Osteoblast (primary cell): ENCODE data around the gene ITGA3. TPM values are rescaled to one million over a fixed set of nuclear protein-coding genes. Genes with fewer than 3 reads are reported as not detected.

Experiments used
- DNase-seq: peaks from one replicate; pipeline ENCODE4 v3.0.0; 2011; ENCODE audit warnings: low spot score, mixed read lengths; ENCODE audit not compliant: insufficient read length; ENCODE audit errors: missing footprints
- H2AFZ ChIP-seq: 2 replicates; pipeline ENCODE4 v1.6.0; 2011; ENCODE audit warnings: mild to moderate bottlenecking, low read length
- H3K27ac ChIP-seq: 2 replicates; pipeline ENCODE4 v1.5.1; 2011; ENCODE audit warnings: mild to moderate bottlenecking, low read depth, low read length, moderate library complexity
- H3K27me3 ChIP-seq: 2 replicates; pipeline ENCODE4 v1.6.0; 2012; ENCODE audit warnings: mild to moderate bottlenecking, control low read depth, inconsistent platforms, low read length, moderate library complexity; ENCODE audit not compliant: insufficient read depth
- H3K36me3 ChIP-seq: 2 replicates; pipeline ENCODE4 v1.5.1; 2011; ENCODE audit warnings: mild to moderate bottlenecking, low read length, control low read depth, moderate library complexity; ENCODE audit not compliant: insufficient read depth
- H3K4me1 ChIP-seq: 2 replicates; pipeline ENCODE4 v1.5.1; 2011; ENCODE audit warnings: mild to moderate bottlenecking, low read length, control low read depth, moderate library complexity; ENCODE audit not compliant: insufficient read depth
- H3K4me2 ChIP-seq: 2 replicates; pipeline ENCODE4 v1.6.0; 2011; ENCODE audit warnings: mild to moderate bottlenecking, low read length; ENCODE audit not compliant: insufficient read depth
- H3K4me3 ChIP-seq: fragments of 200-600 bp; sonication (generic); 3 replicates; pipeline ENCODE4 v1.5.1; 2012; ENCODE audit warnings: mild to moderate bottlenecking, low read length, inconsistent platforms; ENCODE audit not compliant: insufficient read depth
- H3K79me2 ChIP-seq: 2 replicates; pipeline ENCODE4 v1.6.0; 2012; ENCODE audit warnings: mild to moderate bottlenecking, low read length, control low read depth, inconsistent platforms; ENCODE audit not compliant: insufficient read depth
- H3K9me3 ChIP-seq: 2 replicates; pipeline ENCODE4 v1.5.1; 2011; ENCODE audit warnings: low read depth, low read length, control low read depth
- H4K20me1 ChIP-seq: 2 replicates; pipeline ENCODE4 v1.6.0; 2012; ENCODE audit warnings: mild to moderate bottlenecking, low read length, control low read depth; ENCODE audit not compliant: insufficient read depth
- total RNA-seq: library from RNA; depleted of rRNA; stranded (reverse); fragments of >200 nt; gene quantifications from 2 replicates; pipeline ENCODE4 v1.2.3, GENCODE V29; 2012
- TF ChIP-seq, protein P1 (sequence below): IDR thresholded peaks from 2 replicates; pipeline ENCODE4 v1.5.1; 2011; ENCODE audit warnings: mild to moderate bottlenecking, low read depth, low read length, moderate library complexity; ENCODE audit errors: extremely low read depth

ITGA3 gene
- total RNA-seq, 1 donor = 81.4 TPM

DNA sequence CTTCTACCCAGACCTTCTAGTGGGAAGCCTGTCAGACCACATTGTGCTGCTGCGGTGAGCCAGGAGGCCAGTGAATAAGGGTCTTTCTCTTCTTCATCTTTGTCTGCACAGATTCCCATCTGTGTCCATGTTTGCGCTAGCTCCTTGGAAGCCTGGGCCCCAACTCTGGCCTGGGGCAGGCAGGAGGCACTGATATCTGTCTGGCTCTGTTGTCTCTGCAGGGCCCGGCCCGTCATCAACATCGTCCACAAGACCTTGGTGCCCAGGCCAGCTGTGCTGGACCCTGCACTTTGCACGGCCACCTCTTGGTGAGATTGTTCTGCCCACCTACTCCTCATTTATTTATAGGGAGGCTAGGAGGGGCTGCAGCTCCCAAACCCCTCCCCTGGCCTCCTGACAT lies 18.3 kb downstream of the ITGA3 start:
- Histone ChIP-seq H2AFZ (no peak overlapping the region), H3K27ac (no peak overlapping the region), H3K9me3 (no peaks in the 10 kb centered on the region), H3K4me2 (no peak overlapping the region), H4K20me1 (peaks cover 23% of the 10 kb centered on the region), H3K79me2 (peaks cover 95% of the 10 kb centered on the region), H3K4me1 (peaks cover 1% of the 10 kb centered on the region), H3K27me3 (no peaks in the 10 kb centered on the region), H3K36me3 (peaks cover 91% of the 10 kb centered on the region), H3K4me3 (no peak overlapping the region)
- DNase-seq = no peak
- TF ChIP-seq, protein P1, sequence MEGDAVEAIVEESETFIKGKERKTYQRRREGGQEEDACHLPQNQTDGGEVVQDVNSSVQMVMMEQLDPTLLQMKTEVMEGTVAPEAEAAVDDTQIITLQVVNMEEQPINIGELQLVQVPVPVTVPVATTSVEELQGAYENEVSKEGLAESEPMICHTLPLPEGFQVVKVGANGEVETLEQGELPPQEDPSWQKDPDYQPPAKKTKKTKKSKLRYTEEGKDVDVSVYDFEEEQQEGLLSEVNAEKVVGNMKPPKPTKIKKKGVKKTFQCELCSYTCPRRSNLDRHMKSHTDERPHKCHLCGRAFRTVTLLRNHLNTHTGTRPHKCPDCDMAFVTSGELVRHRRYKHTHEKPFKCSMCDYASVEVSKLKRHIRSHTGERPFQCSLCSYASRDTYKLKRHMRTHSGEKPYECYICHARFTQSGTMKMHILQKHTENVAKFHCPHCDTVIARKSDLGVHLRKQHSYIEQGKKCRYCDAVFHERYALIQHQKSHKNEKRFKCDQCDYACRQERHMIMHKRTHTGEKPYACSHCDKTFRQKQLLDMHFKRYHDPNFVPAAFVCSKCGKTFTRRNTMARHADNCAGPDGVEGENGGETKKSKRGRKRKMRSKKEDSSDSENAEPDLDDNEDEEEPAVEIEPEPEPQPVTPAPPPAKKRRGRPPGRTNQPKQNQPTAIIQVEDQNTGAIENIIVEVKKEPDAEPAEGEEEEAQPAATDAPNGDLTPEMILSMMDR = no peak

DNA sequence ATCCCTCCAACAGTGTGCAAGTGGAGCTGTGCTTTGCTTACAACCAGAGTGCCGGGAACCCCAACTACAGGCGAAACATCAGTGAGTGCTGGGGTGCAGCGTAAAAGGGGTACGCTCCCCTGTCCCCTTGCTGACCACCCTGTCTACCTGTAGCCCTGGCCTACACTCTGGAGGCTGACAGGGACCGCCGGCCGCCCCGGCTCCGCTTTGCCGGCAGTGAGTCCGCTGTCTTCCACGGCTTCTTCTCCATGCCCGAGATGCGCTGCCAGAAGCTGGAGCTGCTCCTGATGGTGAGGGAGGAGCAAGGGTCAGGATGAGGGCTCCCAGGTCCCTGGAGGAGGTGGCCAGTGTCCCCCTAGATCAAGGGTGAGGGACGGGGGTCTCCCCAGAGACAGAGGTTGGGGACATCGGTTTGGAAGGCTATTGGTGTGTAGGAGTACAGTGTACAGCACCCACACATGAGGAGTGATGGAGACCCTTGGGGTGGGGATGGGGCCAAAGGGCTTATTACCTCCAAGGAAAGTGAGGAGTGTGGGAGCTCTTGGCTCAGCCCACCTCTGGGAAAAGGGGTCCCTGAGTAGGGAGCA lies 19.6 kb downstream of the ITGA3 start:
- Histone ChIP-seq H3K27me3 (no peaks in the 10 kb centered on the region), H3K4me1 (peaks cover 9% of the 10 kb centered on the region), H4K20me1 (peaks cover 32% of the 10 kb centered on the region), H3K36me3 (peaks cover 93% of the 10 kb centered on the region), H3K79me2 (peaks cover 95% of the 10 kb centered on the region), H3K4me2 (no peak overlapping the region), H3K9me3 (no peaks in the 10 kb centered on the region), H3K27ac (no peak overlapping the region), H2AFZ (no peak overlapping the region), H3K4me3 (no peak overlapping the region)
- peak; percentile 62 for DNase-seq
- TF ChIP-seq, protein P1 = no peak

DNA sequence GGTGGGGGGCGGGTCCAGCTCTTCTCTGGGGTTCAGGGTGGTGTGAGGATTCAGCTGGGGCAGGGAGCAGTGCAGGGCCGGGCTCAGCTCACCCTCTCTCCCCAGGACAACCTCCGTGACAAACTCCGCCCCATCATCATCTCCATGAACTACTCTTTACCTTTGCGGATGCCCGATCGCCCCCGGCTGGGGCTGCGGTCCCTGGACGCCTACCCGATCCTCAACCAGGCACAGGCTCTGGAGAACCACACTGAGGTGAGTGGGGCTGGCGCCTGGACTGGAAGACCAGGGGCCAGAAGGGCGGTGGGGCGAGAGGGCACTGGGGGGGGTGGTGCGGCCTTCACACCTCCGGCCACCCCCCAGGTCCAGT lies 20.3 kb downstream of the ITGA3 start:
- no peak overlapping the region for H3K4me3 ChIP-seq
- TF ChIP-seq, protein P1 = no peak
- no peak overlapping the region for H2AFZ ChIP-seq
- H3K27me3 ChIP-seq = no peaks in the 10 kb centered on the region
- H4K20me1 ChIP-seq = peaks cover 32% of the 10 kb centered on the region
- no peak for DNase-seq
- H3K4me2 ChIP-seq = no peak overlapping the region
- no peak overlapping the region for H3K27ac ChIP-seq
- H3K36me3 ChIP-seq = peaks cover 93% of the 10 kb centered on the region
- H3K9me3 ChIP-seq = no peaks in the 10 kb centered on the region
- H3K79me2 ChIP-seq = peaks cover 89% of the 10 kb centered on the region
- H3K4me1 ChIP-seq = peaks cover 9% of the 10 kb centered on the region

DNA sequence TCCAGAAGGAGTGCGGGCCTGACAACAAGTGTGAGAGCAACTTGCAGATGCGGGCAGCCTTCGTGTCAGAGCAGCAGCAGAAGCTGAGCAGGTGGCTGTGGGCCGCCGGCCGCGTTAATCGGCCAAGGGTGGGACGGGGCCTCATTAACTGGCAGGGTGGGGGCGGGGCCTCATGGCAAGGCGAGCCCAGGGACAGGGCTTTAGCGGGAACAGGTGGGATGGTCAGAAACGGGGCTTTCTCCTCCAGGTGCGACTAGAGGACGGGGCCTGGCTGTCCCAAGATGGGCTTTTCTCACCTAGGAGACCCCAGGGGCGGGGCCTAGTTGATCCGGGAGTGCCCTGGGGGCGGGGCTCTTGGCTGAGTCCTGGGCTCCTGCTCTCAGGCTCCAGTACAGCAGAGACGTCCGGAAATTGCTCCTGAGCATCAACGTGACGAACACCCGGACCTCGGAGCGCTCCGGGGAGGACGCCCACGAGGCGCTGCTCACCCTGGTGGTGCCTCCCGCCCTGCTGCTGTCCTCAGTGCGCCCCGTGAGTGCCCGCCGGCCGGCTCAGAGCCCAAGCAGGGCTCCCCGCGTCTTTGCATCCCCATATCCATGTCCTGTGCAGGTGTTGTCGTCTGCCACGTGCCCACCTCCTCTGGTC lies 20.8 kb downstream of the ITGA3 start:
- Histone ChIP-seq H2AFZ (no peak overlapping the region), H3K79me2 (peaks cover 83% of the 10 kb centered on the region), H3K9me3 (no peaks in the 10 kb centered on the region), H4K20me1 (peaks cover 32% of the 10 kb centered on the region), H3K27me3 (no peaks in the 10 kb centered on the region), H3K4me3 (no peak overlapping the region), H3K4me2 (no peak overlapping the region), H3K4me1 (peaks cover 9% of the 10 kb centered on the region), H3K36me3 (peaks cover 93% of the 10 kb centered on the region), H3K27ac (no peak overlapping the region)
- DNase-seq = peak; percentile 32
- TF ChIP-seq, protein P1 = no peak
